Articular chondrocyte of knee joint (primary cell): ENCODE measurements around the gene CASZ1. TPM values are rescaled to one million over a fixed set of nuclear protein-coding genes. Genes with fewer than 3 reads are reported as not detected.

Experiments used
- small RNA-seq: library from RNA; depleted of rRNA; stranded (forward); fragments of <200 nt; gene quantifications from one replicate; pipeline ENCODE3, GENCODE V24; 2012
- total RNA-seq: library from RNA; depleted of rRNA; stranded (reverse); fragments of >200 nt; gene quantifications from 2 replicates; pipeline ENCODE4 v1.2.3, GENCODE V29; 2012

The CASZ1 gene, protein sequence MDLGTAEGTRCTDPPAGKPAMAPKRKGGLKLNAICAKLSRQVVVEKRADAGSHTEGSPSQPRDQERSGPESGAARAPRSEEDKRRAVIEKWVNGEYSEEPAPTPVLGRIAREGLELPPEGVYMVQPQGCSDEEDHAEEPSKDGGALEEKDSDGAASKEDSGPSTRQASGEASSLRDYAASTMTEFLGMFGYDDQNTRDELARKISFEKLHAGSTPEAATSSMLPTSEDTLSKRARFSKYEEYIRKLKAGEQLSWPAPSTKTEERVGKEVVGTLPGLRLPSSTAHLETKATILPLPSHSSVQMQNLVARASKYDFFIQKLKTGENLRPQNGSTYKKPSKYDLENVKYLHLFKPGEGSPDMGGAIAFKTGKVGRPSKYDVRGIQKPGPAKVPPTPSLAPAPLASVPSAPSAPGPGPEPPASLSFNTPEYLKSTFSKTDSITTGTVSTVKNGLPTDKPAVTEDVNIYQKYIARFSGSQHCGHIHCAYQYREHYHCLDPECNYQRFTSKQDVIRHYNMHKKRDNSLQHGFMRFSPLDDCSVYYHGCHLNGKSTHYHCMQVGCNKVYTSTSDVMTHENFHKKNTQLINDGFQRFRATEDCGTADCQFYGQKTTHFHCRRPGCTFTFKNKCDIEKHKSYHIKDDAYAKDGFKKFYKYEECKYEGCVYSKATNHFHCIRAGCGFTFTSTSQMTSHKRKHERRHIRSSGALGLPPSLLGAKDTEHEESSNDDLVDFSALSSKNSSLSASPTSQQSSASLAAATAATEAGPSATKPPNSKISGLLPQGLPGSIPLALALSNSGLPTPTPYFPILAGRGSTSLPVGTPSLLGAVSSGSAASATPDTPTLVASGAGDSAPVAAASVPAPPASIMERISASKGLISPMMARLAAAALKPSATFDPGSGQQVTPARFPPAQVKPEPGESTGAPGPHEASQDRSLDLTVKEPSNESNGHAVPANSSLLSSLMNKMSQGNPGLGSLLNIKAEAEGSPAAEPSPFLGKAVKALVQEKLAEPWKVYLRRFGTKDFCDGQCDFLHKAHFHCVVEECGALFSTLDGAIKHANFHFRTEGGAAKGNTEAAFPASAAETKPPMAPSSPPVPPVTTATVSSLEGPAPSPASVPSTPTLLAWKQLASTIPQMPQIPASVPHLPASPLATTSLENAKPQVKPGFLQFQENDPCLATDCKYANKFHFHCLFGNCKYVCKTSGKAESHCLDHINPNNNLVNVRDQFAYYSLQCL (N-terminal part only)
- total RNA-seq: 0.43 and 1.7 TPM in 2 replicates

DNA sequence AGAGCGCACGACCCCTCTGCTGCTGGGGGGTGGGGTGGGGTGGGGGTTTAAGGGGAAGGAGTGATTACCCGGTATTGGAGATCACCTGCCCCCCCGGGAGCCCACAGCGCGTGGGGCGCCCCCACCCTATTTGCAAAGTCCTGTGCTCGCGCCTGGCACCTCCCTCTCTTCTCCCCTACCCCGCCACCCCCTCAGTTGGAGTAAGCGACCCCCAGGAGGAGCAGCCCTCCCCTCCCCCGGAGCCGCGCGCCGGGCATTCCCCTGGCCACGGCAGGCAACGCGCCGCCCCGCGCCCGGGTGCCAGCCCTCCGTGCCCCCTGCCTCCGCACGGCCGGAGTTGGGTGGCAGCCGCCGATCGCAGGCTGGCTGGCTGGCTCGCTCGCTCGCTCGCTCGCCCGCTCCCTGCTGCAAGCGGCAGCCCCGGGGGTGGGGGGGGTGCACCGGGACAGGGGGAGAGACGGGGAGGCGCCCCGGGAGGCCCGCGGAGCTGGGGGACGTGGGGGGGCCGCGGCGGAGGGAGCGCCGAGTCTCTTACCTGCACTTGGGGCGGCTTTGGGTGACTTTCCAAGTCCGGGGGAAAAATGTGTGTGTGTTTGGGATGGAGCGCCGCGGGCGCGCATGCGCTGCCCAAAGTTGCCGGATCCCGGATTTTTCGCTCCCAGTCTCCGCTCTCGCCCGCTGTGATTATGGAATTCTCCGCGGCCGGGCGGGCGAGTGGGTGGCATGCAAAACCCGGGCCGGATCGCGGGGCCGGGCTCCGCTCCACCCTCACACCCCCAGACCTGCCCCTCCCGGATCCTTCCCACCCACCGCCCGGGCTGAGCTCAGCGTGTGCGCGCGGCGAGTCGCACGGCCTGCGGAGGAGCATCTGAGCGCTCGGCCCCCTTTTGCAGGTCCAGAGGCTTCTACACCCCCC lies at the start of gene CASZ1:
Gene CASZ1 (minus strand): TSS at position 618 of the 916 bp plus-strand sequence. CDS start 102,757 bp downstream, outside the sequence.

Small RNAs within 50 kb of the gene (small RNA-seq; reads per million reads assigned to genes)
- gene RN7SL614P: not detected

Other genes starting within 250 kb of the CASZ1 start
- 59.3 and 71.3 TPM in 2 replicates for gene TARDBP, start 216.0 kb upstream of the CASZ1 start, total RNA-seq